Retinal pigment epithelial cell (primary cell): Measurements from ENCODE around the gene SLC35E3.
"Not testable (repeated sequence)": the region's sequence is repeated elsewhere in the genome, so short reads cannot be mapped to it uniquely, and the experiment has no call there.

ENCODE experiments used
- DNase-seq: peaks from one replicate; pipeline ENCODE4 v3.0.0-alpha.2; 2010; ENCODE audit warnings: low read depth
- H3K4me3 ChIP-seq: 2 replicates; pipeline ENCODE4 v1.5.1; 2011; ENCODE audit warnings: mild to moderate bottlenecking, low read length, control low read depth, moderate library complexity
- CTCF ChIP-seq: conservative IDR thresholded peaks from 2 replicates; pipeline ENCODE4 v1.5.1; 2011; ENCODE audit warnings: low read depth, low read length, control low read depth, inconsistent platforms

Gene SLC35E3

DNA sequence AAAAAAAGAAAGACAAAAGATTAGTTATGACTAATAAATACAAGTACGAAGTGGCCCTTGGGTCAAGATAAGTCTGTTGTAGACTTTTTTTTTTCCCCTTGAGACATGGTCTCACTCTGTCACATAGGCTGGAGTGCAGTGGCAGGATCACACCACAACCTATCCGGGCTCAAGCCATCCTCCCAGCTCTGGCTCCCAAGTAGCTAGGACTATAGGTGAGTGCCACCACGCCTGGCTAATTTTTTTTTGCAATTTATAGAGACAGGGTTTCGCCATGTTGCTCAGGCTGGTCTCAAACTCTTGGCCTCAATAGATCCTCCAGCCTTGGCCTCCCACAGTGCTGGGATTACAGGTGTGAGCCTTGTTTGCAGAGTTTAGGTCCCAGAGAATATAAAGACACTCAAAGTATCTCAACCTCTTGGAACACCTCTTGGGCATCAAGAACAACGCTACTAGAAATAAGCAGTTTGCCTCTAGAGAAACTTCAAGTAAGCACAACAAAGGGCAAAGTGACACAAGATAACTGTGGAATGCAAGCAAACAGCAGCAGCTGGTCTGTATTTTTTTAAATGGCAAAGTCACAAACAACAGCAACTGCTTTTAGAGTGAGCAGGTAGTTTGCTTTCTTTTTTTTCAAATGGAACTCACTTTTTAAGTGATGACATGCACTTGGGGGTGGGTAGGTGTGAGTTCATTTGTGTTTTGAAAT, 58.1 kb downstream of the SLC35E3 start:
- no peak for TF ChIP-seq CTCF
- DNase-seq: no peak
- H3K4me3 ChIP-seq: no peak overlapping the region

GRCh38 chr12:68804657-68805591, 58.9 kb downstream of the SLC35E3 start:
- H3K4me3 ChIP-seq: no peak overlapping the region
- TF ChIP-seq CTCF: no peak
- no peak for DNase-seq

DNA sequence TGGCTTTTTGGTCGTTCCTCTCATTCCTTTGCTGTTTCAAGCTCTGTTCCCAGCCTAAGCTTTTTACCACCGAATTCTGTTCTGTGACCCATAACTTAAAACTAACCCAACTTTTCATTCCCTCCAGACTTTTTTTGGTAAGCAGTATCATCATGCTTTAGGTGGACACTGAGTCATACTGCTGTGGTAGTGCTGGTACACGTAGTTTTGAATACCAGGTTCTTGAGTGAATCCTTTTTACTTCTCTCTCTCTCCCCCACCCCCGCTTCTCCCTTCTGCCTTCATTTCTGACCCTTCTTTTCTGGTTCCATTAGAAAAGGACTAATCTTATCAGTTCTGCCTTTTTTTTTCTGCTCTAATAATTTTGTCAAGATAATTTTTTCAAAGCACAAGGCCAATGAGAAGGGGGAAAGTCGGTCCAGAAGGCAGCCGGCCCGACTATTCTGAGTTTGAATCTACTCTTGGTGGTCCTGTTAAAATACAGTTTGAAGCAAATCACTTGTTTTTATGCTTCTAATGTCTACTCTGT, 59.7 kb downstream of the SLC35E3 start:
- no peak overlapping the region for H3K4me3 ChIP-seq
- TF ChIP-seq CTCF: no peak
- no peak for DNase-seq

DNA sequence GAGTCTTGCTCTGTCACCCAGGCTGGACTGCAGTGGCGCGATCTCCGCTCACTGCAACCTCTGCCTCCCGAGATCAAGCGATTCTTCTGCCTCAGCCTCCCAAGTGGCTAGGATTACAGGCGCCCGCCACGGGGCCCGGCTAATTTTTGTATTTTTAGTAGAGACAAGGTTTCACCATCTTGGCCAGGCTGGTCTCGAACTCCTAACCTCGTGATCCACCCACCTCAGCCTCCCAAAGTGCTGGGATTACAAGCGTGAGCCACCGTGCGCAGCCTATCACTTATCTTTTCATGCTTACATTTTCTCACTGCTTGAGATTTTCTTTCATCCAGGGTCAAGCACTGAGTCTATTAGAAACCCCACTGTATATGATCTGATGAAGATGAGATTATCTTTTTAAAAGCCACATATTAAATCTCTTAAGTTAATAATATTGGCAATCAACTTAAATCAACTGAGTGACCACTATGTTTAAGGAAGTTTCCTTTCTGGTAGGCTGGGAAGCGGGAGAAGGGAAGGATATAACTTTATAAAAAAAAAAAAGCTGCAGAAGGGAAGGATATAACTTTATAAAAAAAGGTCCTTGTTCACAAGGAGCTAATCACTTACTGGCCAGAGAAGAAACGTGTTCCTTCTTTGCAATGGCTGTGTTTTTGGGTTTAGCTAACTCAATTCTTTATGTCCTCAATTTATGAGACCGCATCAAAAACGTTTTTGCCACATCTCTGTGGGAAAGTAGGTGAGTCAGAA, 60.7 kb downstream of the SLC35E3 start:
- no peak overlapping the region for H3K4me3 ChIP-seq
- DNase-seq: no peak
- no peak for TF ChIP-seq CTCF

GRCh38 chr12:68807274-68807575, 61.2 kb downstream of the SLC35E3 start:
- DNase-seq: not testable (repeated sequence)
- peak overlapping the region; percentile 87 for H3K4me3 ChIP-seq

GRCh38 chr12:68807576-68808387, 61.8 kb downstream of the SLC35E3 start, which contains the start of gene MDM2:
Gene MDM2, plus strand, starts transcription at chr12:68808177. Its CDS starts 301 bp downstream, at chr12:68808478.
- peak; percentile 63 for TF ChIP-seq CTCF
- peak within 1 kb of the TSS; percentile 87 for H3K4me3 ChIP-seq
- no peak for DNase-seq
